ENCODE data around the gene SERTAD4. TPM values are rescaled to one million over a fixed set of nuclear protein-coding genes. Genes with fewer than 3 reads are reported as not detected.

Gene SERTAD4
- total RNA-seq (2021; fragmentation: NEBNext Ultra II Directional; extraction: Animal tissue kit (Norgen Biotek cat#: 25700)): 3.2 and 3.3 TPM in 2 replicates
- polyA plus RNA-seq (2011; rRNA removed): 0.54 and 0.80 TPM in 2 replicates
- polyA plus RNA-seq (2011; cell fraction: cytosol; rRNA removed): 0.63 TPM
- polyA plus RNA-seq (2011; cell fraction: nucleus; rRNA removed): 1.2 TPM
- polyA plus RNA-seq (2012, experiment 1 of 2): 0.92 to 1.7 TPM (median 1.5 TPM) in 4 replicates
- 0.21 TPM for polyA plus RNA-seq (2012, experiment 2 of 2)
- 3.9 TPM for polyA plus RNA-seq (2013, experiment 1 of 2)
- polyA plus RNA-seq (2013, experiment 2 of 2): 4.0 TPM
- polyA minus RNA-seq (2011; rRNA and poly(A)+ RNA removed): 0.85 and 1.2 TPM in 2 replicates
- polyA minus RNA-seq (2011; cell fraction: cytosol; rRNA and poly(A)+ RNA removed): 0.51 TPM
- 2.9 TPM for polyA minus RNA-seq (2011; cell fraction: nucleus; rRNA and poly(A)+ RNA removed)
- long read RNA-seq, experiment 1, full-length matches to known transcripts: 1 of 1 reads
- long read RNA-seq, experiment 1, partial matches to known transcripts: 0 of 1 reads
- long read RNA-seq, experiment 1, other reads (novel, unspliced or antisense): 0 of 1 reads
- long read RNA-seq, experiment 2: 0 reads

- 1% methylated on average over 29 of the region's 81 CpGs; no CpG with 5 or more reads in 1 of the 2 experiments for WGBS, 2 experiments (ENCODE audit: extremely low coverage in 1 of 2, insufficient coverage in 1 of 2, insufficient read length in 1 of 2, insufficient replicate concordance in 2 of 2, low coverage in 1 of 2, low lambda C conversion rate in 2 of 2, missing lambda C conversion rate in 1 of 2)
- Histone ChIP-seq H3K56ac (replicated peaks; ENCODE audit: insufficient read length, low read depth, low read length) (no peak within 1 kb of the TSS), H2BK5ac (ENCODE audit: low read depth, low read length) (peak within 1 kb of the TSS; percentile 45; the same call in 1 of the 2 replicates), H3K9ac (replicated peaks in 1 of 4; ENCODE audit: extremely low read depth in 1 of 4, low read depth in 3 of 4, low read length in 3 of 4) (peak within 1 kb of the TSS in 2 of 4 experiments; percentile 8 to 55; a peak in 2 of 7 replicates), H2BK120ac (replicated peaks; ENCODE audit: low read depth, low read length) (no peak within 1 kb of the TSS), H2BK12ac (ENCODE audit: low read depth, low read length) (no peak within 1 kb of the TSS), H2BK15ac (ENCODE audit: low read length) (0 out of 2 replicates have a peak within 1 kb of the TSS, but pooled peaks have one; percentile 32), H3K14ac (ENCODE audit: insufficient read length) (no peak within 1 kb of the TSS), H2AK5ac (ENCODE audit: low read depth, low read length) (no peak within 1 kb of the TSS), H3K27me3 (replicated peaks in 1 of 4; ENCODE audit: control insufficient read depth in 3 of 4, extremely low read depth in 1 of 4, insufficient read depth in 3 of 4, low read length in 3 of 4) (peaks cover 2 to 59% (median 28%) of the 10 kb centered on the region in 4 experiments), H3K4me3 (ENCODE audit: extremely low read depth in 1 of 4, insufficient read depth in 2 of 4, low read depth in 3 of 4, low read length in 4 of 4) (peak within 1 kb of the TSS; percentile 54 to 64 (median 62)), H3K79me1 (ENCODE audit: low read depth, low read length) (no peaks in the 10 kb centered on the region), H3K18ac (ENCODE audit: extremely low read depth, low read length) (peak within 1 kb of the TSS; percentile 89), H3K23ac (ENCODE audit: insufficient read length) (no peak within 1 kb of the TSS), H4K91ac (replicated peaks; ENCODE audit: insufficient read length, low read length) (no peak within 1 kb of the TSS), H3K36me3 (ENCODE audit: control insufficient read depth in 2 of 4, insufficient read depth in 4 of 4, low read length in 3 of 4) (no peaks in the 10 kb centered on the region), H4K8ac (ENCODE audit: extremely low read depth, insufficient read depth, low read length) (peak within 1 kb of the TSS; percentile 62), H2AFZ (ENCODE audit: low read length) (peak within 1 kb of the TSS; percentile 71; the same call in 1 of the 2 replicates), H3K9me3 (ENCODE audit: insufficient read depth in 2 of 2, low read depth in 1 of 2, low read length in 1 of 2) (no peaks in the 10 kb centered on the region), H3K27ac (ENCODE audit: low read depth, low read length) (no peak within 1 kb of the TSS), H3K4me2 (ENCODE audit: insufficient read depth in 1 of 2, low read depth in 2 of 2, low read length in 2 of 2) (peak within 1 kb of the TSS; percentile 85 to 94), H4K5ac (ENCODE audit: insufficient read length, low read depth, low read length) (no peak within 1 kb of the TSS), H3K4ac (replicated peaks; ENCODE audit: insufficient read length, low read depth, low read length) (no peak within 1 kb of the TSS), H3K4me1 (replicated peaks in 1 of 4; ENCODE audit: control insufficient read depth in 3 of 4, insufficient read depth in 4 of 4, low read length in 3 of 4) (peaks cover 2 to 13% (median 6%) of the 10 kb centered on the region in 4 experiments; a peak in 6 of 7 replicates), H3K79me2 (ENCODE audit: control insufficient read depth in 1 of 2, insufficient read depth in 2 of 2, low read length in 2 of 2) (no peaks in the 10 kb centered on the region), H2BK20ac (ENCODE audit: low read length) (no peak within 1 kb of the TSS), H3K23me2 (ENCODE audit: low read depth, low read length) (peaks cover 13% of the 10 kb centered on the region; the same call in 1 of the 2 replicates), H4K20me1 (replicated peaks in 1 of 2; ENCODE audit: control insufficient read depth in 1 of 2, insufficient read depth in 2 of 2, low read length in 2 of 2) (peaks cover 0 to 2% of the 10 kb centered on the region in 2 experiments)
- CTCF ChIA-PET (ENCODE audit: partially characterized antibody): interaction anchor here (1.0 to 2.8 kb wide), 7 partner anchors 13 to 89 kb away, joined by 3 to 8 read pairs (median 4); no protein-coding TSS in a partner anchor
- FAIRE-seq: no peak
- POLR2A ChIA-PET (ENCODE audit: partially characterized antibody): interaction anchor here (0.9 to 2.6 kb wide), 4 partner anchors 19 to 142 kb away, joined by 3 to 22 read pairs (median 10); no protein-coding TSS in a partner anchor
- DNase-seq (ENCODE audit: low read depth in 1 of 2, low spot score in 2 of 2): peak in 1 of 2 experiments; percentile 66
- TF ChIP-seq EGR1 (IDR thresholded peaks at IDR 0.05; ENCODE audit: borderline replicate concordance, low read depth, low read length) (peak; percentile 10; the same call in 1 of the 2 replicates), RBBP5 (IDR thresholded peaks at IDR 0.05; ENCODE audit: borderline replicate concordance, low read depth, low read length) (peak; percentile 39; the same call in 1 of the 2 replicates), TAF1 (IDR thresholded peaks at IDR 0.05; ENCODE audit: low read depth, low read length) (0 out of 2 replicates have a peak, but pooled peaks have one; percentile 8)
Measured at GRCh38 chr1:210232511-210233215, at the start of gene SERTAD4. SERTAD4 (plus strand) TSS chr1:210232796; CDS start chr1:210237961, 5,165 bp downstream.

All from H1 (cell line).